HPDE6-E6E7 (cell line): Measurements from ENCODE around the gene HRC.

ENCODE experiments used
- DNase-seq: peaks from one replicate; pipeline ENCODE4 v3.0.0; 2011; ENCODE audit warnings: missing footprints; ENCODE audit errors: extremely low spot score

Gene HRC

GRCh38 chr19:49114630-49115363 is 40.4 kb downstream of the HRC start:
- DNase-seq = no peak

- peak; percentile 78 for DNase-seq
These were observed 41.2 kb downstream of the HRC start, which contains the start of gene LIN7B for GRCh38 chr19:49113762-49114629. TSS of gene LIN7B (plus strand) at chr19:49114370. CDS start at chr19:49114405, 35 bp downstream.

- DNase-seq = no peak
These were observed 43.8 kb downstream of the HRC start for GRCh38 chr19:49111218-49111998.

- DNase-seq = no peak
These were observed 44.6 kb downstream of the HRC start for GRCh38 chr19:49110567-49110966.

GRCh38 chr19:49109569-49110233 is 45.5 kb downstream of the HRC start:
- no peak for DNase-seq

GRCh38 chr19:49109051-49109450 is 46.1 kb downstream of the HRC start:
- DNase-seq = no peak

- no peak for DNase-seq
These were observed 47.4 kb downstream of the HRC start for GRCh38 chr19:49107625-49108459.

GRCh38 chr19:49106648-49107135 is 48.5 kb downstream of the HRC start:
- no peak for DNase-seq

GRCh38 chr19:49104229-49104864 is 50.8 kb downstream of the HRC start:
- no peak for DNase-seq

GRCh38 chr19:49103331-49104085 is 51.7 kb downstream of the HRC start:
- DNase-seq = no peak

GRCh38 chr19:49102303-49102702 is 52.9 kb downstream of the HRC start:
- DNase-seq = no peak
